Measurements from ENCODE around the gene B3GNT8.
"Not testable (repeated sequence)": the region's sequence is repeated elsewhere in the genome, so short reads cannot be mapped to it uniquely, and the experiment has no call there.

Gene B3GNT8

GRCh38 chr19:41413947-41414346 lies 13.2 kb downstream of the B3GNT8 start:
- no peak for DNase-seq

GRCh38 chr19:41412953-41413352 lies 14.2 kb downstream of the B3GNT8 start:
- DNase-seq = no peak

- DNase-seq = no peak
Measured at GRCh38 chr19:41411968-41412265, 15.3 kb downstream of the B3GNT8 start.

GRCh38 chr19:41411100-41411967 lies 15.8 kb downstream of the B3GNT8 start:
- DNase-seq = no peak

DNA sequence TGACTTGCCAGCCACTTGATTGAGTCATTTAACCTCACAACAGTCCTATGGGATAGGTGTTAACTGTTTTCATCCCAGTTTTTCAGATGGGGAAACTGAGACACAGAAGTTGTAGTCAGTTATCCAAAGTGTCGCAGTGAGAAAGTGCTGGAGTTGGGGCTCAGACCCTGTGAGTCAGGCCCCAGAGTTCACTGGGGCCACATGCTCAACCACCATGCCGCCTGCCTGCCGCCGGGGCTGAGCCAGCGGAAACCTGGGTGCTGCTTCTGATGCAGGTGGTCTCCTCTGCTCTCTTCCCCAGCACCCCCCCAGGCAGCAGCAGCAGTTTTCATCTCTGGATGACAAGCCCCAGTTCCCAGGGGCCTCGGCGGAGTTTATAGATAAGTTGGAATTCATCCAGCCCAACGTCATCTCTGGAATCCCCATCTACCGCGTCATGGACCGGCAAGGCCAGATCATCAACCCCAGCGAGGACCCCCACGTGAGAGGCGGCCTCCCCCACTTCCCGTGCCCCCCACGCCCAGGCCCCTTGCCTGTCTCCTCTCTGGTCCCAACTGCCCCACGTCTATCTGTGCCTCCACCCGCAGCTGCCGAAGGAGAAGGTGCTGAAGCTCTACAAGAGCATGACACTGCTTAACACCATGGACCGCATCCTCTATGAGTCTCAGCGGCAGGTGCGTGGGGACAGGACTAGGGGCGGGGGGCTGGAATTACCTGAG lies 16.7 kb downstream of the B3GNT8 start:
- DNase-seq = no peak

GRCh38 chr19:41409288-41409687 lies 17.9 kb downstream of the B3GNT8 start:
- DNase-seq = no peak

DNA sequence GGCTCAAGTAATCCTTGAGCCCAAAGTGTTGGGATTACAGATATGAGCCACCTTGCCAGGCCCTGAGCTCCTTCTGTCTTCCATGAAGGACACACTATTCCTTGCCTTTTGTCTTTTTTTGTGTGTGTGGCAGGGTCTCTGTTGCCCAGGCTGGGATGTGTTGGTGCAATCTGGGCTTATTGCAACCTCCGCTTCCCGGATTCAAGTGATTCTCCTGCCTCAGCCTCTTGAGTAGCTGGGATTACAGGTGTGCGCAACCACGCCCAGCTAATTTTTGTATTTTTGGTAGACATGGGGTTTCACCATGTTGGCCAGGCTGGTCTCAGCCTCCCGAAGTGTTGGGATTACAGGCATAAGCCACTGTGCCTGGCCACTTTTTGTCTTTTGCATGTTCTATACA lies 18.3 kb downstream of the B3GNT8 start:
- DNase-seq = not testable (repeated sequence)

DNA sequence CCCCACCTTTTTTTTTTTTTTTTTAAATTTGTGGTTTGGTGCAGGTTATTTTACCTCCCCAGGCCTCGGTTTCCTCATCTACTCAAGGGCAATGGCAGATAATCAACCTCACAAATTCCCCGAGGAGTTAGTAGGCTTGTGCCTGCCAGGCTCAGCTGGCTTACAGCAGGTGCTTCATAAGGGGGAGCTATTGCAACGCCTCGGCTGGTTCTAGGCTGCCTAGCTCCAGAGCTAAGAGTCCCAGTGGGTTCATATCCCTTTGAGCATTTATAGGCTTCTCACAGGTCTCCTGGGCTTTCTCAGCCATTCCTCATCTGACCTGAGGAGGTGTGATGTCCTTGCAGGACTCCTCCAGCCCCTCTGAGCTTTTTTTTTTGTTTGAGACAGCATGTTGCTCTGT lies 18.9 kb downstream of the B3GNT8 start:
- DNase-seq = no peak

- DNase-seq = no peak
Measured at GRCh38 chr19:41407271-41407670, 19.9 kb downstream of the B3GNT8 start.

- no peak for DNase-seq
Measured at GRCh38 chr19:41405776-41406175, 21.4 kb downstream of the B3GNT8 start.

GRCh38 chr19:41403181-41403970 lies 23.8 kb downstream of the B3GNT8 start:
- DNase-seq = no peak

DNA sequence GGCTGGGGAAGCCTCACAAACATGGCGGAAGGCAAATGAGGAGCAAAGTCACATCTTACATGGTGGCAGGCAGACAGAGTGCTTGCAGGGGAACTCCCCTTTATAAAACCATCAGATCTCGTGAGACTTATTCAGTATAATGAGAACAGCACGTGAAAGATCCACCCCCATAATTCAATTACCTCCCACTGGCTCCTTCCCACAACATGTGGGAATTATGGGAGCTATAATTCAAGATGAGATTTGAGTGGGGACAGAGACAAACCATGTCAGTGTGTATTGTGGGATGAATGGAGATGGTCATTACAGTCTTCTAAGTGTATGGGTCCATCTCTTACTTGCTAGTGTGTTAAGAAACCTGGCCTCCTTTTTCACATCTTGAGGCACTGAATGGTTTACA lies 25.2 kb downstream of the B3GNT8 start:
- DNase-seq = no peak

- DNase-seq = no peak
Measured at GRCh38 chr19:41401483-41401882, 25.7 kb downstream of the B3GNT8 start.

DNA sequence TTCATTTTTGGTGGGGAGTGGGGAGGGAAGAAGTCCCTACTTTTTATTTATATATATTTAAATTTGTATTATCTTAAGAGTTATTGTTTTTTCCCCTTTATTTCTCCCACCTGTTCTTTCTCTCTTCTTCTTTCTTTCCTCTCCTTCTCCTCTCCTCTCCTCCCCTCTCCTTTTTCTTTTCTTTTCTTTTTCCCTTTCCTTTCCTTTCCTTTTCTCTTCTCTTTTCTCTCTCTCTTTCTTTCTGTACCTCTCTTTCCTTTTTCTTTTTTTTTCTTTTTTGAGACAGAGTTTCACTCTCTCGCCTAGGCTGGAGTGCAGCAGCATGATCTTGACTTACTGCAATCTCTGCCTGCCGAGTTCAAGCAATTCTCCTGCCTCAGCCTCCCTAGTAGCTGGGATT lies 27.6 kb downstream of the B3GNT8 start:
- no peak for DNase-seq

GRCh38 chr19:41399091-41399490 lies 28.1 kb downstream of the B3GNT8 start:
- DNase-seq = no peak

DNA sequence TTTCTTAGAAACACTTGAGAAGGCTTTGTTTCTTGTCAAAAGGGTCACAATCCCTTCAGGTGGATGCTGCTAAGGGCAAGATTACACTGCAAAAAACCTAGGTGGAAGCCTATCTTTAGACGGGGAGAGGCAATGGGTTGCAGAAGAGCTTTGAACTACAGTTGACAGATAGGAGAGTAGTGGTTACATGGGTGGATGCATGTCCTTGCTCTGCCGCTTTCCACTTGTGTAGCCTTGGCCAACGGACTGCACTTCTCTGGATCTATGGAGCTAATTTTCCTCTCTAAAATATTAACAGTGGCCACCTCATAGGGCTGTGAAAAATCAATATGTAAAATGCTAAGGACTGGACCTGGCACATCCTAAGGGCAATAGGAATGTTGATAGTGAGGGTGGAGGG lies 28.6 kb downstream of the B3GNT8 start:
- DNase-seq = no peak

DNA sequence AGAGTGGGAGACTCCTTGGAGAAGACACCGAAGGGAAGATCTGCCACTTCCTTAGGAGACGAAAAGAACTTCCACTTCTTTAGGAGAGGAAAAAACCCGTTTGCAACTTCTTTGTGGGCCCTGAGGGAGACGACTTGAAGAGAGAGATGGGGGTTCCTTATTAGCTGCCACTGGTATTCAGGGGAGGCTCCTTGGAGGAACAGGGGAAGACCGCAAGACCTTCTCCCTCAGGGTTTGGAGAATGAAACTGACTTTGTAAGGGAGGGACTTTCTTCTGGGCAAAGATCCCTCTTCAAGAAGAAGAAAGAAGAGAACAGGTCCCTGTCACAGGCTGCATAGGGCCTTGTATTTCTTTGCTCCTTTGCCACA lies 29.1 kb downstream of the B3GNT8 start:
- no peak for DNase-seq

- peak; percentile 100 for DNase-seq
Measured at GRCh38 chr19:41397086-41398049, 29.8 kb downstream of the B3GNT8 start, which contains the start of the genes BCKDHA and EXOSC5. BCKDHA (plus strand) TSS chr19:41397818; CDS start chr19:41397828, 10 bp downstream. EXOSC5 (minus strand) TSS chr19:41397359; CDS start chr19:41397328, 31 bp downstream.

- no peak for DNase-seq
Measured at GRCh38 chr19:41395355-41395754, 31.8 kb downstream of the B3GNT8 start.

- DNase-seq = no peak
Measured at GRCh38 chr19:41392775-41393174, 34.4 kb downstream of the B3GNT8 start.

DNA sequence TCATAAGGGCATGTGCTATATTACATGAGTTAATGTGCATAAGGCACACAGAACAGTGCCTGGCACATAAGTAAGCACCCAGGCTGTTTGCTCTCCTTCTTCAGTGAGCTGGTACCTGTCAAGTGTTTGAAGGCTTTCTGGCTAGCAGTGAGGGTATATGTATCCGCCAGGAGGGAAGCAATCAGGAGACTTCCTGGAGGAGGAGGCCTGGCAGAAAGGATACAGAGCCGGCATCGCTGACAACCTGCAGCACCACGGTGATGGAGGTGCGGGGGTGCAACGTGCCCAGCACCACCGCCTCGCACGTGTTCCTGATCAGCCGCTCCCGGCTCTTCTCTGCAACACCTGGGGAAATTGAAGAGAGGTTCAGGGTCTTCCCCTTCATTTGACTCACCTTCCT lies 35.6 kb downstream of the B3GNT8 start:
- DNase-seq = no peak

- DNase-seq = no peak
Measured at GRCh38 chr19:41386442-41386841, 40.7 kb downstream of the B3GNT8 start.

Data from CD4-positive, alpha-beta T cell treated with Interleukin-4 for 1 hour (primary cell).